K562 (cell line): Measurements from ENCODE around the gene ZC3H10. TPM values are rescaled to one million over a fixed set of nuclear protein-coding genes. Genes with fewer than 3 reads are reported as not detected.

Source experiments
- CAMTA2 ChIP-seq: fragments of 250-450 bp; sonication (Bioruptor Pico); conservative IDR thresholded peaks from 2 replicates; pipeline ENCODE4 v1.5.1; 2022
- DNMT1 ChIP-seq: fragments of 450-650 bp; IDR thresholded peaks from 2 replicates; pipeline ENCODE4 v1.6.1; 2016; ENCODE audit warnings: antibody characterized with exemption, mild to moderate bottlenecking
- FIP1L1 ChIP-seq: fragments of 200-400 bp; formaldehyde crosslinking; IDR thresholded peaks from 2 replicates; pipeline ENCODE4 v1.6.1; 2018; ENCODE audit warnings: mild to moderate bottlenecking, low read depth, low read length; ENCODE audit not compliant: poor library complexity, severe bottlenecking
- FOXJ2 ChIP-seq: fragments of 200-800 bp; sonication (Bioruptor generic); IDR thresholded peaks from 2 replicates; pipeline ENCODE4 v1.6.1; 2016; ENCODE audit warnings: missing genetic modification characterization, missing compliant biosample characterization
- GATA2 ChIP-seq: sonication (generic); formaldehyde crosslinking; IDR thresholded peaks from 2 replicates; pipeline ENCODE4 v1.4.0; 2020; ENCODE audit warnings: mild to moderate bottlenecking, missing genetic modification reagents
- SMARCA4 ChIP-seq: fragments of 450-650 bp; IDR thresholded peaks from 2 replicates; pipeline ENCODE4 v1.6.1; 2016
- polyA plus RNA-seq, 8 experiments: library from polyadenylated mRNA; depleted of rRNA in 4 of 8; stranded (reverse) in 5 of 8; unstranded in 3 of 8; fragments of >200 nt; fragmentation: Nextera tagmentation in 2 of 8; fragmentation: Illumina TruSeq in 1 of 8; extraction: Ambion mirVana in 2 of 8; extraction: Trizol in 1 of 8; gene quantifications; 2 replicates each; pipeline versions ENCODE4 v1.2.1 to v1.2.3, GENCODE V29; 2011 to 2014; ENCODE audit warnings: inconsistent platforms in 1 of 8, missing spikeins in 1 of 8
- total RNA-seq, 7 experiments: library from RNA; depleted of rRNA in 6 of 7; stranded (reverse); fragments of >200 nt in 6 of 7; fragmentation: Illumina TruSeq in 2 of 7; extraction: Trizol in 2 of 7; gene quantifications; 2 replicates each; pipeline versions ENCODE4 v1.2.1 to v1.2.3, GENCODE V29; 2011 to 2021; ENCODE audit warnings: low replicate concordance in 1 of 7
- TF ChIP-seq, protein P1 (sequence below): fragments of 450-650 bp; IDR thresholded peaks from 2 replicates; pipeline ENCODE4 v1.6.1; 2016; ENCODE audit warnings: low read depth
- TF ChIP-seq, protein P2 (sequence below): fragments of 450-650 bp; IDR thresholded peaks from 2 replicates; pipeline ENCODE4 v1.6.1; 2016; ENCODE audit warnings: mild to moderate bottlenecking
- TF ChIP-seq, protein P3 (sequence below), 2 experiments: IDR thresholded peaks; 2 replicates each; pipeline ENCODE4 v1.6.1; 2012; ENCODE audit warnings: improper control_type of control experiment in 2 of 2, low read depth in 2 of 2, low read length in 2 of 2, borderline replicate concordance in 1 of 2
- TF ChIP-seq, protein P4 (sequence below): fragments of 450-650 bp; IDR thresholded peaks from 2 replicates; pipeline ENCODE4 v1.6.1; 2018; ENCODE audit not compliant: partially characterized antibody

The ZC3H10 gene
- total and polyA plus RNA-seq, 9 of the 15 experiments (the other 6 are each of a cell fraction or from before 2014, with no cell fraction given) = 0.31 to 4.1 (median 1.6) TPM

DNA sequence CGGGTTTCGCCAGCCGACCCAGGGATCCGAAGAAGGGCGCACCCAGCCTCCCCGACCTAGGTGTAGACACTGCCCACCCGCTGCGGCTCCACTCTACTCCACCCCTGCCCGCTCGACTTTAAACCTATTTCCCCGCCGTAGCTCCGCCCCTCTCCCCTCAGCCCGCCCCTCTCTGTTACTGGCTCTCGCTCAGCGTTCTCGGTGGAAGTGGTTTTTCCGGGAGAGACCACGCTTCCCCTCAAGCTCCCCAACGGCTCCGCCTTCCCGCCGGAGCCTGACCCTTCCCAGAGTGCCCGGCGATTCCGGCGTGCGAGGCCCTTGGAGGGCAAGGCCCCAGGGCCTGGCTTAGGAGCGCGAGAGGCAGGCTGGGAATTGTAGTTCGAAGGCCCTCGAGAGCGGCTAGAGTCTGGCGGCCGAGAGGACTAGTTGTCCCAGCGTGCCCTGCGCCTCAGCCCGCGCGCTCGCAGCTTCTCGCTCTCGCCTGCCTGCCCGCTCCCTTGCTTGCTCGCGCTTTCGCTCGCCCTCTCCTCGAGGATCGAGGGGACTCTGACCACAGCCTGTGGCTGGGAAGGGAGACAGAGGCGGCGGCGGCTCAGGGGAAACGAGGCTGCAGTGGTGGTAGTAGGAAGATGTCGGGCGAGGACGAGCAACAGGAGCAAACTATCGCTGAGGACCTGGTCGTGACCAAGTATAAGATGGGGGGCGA, 13.8 kb upstream of the ZC3H10 start, which contains the start of gene PA2G4 (continued):
- TF ChIP-seq, protein P1, sequence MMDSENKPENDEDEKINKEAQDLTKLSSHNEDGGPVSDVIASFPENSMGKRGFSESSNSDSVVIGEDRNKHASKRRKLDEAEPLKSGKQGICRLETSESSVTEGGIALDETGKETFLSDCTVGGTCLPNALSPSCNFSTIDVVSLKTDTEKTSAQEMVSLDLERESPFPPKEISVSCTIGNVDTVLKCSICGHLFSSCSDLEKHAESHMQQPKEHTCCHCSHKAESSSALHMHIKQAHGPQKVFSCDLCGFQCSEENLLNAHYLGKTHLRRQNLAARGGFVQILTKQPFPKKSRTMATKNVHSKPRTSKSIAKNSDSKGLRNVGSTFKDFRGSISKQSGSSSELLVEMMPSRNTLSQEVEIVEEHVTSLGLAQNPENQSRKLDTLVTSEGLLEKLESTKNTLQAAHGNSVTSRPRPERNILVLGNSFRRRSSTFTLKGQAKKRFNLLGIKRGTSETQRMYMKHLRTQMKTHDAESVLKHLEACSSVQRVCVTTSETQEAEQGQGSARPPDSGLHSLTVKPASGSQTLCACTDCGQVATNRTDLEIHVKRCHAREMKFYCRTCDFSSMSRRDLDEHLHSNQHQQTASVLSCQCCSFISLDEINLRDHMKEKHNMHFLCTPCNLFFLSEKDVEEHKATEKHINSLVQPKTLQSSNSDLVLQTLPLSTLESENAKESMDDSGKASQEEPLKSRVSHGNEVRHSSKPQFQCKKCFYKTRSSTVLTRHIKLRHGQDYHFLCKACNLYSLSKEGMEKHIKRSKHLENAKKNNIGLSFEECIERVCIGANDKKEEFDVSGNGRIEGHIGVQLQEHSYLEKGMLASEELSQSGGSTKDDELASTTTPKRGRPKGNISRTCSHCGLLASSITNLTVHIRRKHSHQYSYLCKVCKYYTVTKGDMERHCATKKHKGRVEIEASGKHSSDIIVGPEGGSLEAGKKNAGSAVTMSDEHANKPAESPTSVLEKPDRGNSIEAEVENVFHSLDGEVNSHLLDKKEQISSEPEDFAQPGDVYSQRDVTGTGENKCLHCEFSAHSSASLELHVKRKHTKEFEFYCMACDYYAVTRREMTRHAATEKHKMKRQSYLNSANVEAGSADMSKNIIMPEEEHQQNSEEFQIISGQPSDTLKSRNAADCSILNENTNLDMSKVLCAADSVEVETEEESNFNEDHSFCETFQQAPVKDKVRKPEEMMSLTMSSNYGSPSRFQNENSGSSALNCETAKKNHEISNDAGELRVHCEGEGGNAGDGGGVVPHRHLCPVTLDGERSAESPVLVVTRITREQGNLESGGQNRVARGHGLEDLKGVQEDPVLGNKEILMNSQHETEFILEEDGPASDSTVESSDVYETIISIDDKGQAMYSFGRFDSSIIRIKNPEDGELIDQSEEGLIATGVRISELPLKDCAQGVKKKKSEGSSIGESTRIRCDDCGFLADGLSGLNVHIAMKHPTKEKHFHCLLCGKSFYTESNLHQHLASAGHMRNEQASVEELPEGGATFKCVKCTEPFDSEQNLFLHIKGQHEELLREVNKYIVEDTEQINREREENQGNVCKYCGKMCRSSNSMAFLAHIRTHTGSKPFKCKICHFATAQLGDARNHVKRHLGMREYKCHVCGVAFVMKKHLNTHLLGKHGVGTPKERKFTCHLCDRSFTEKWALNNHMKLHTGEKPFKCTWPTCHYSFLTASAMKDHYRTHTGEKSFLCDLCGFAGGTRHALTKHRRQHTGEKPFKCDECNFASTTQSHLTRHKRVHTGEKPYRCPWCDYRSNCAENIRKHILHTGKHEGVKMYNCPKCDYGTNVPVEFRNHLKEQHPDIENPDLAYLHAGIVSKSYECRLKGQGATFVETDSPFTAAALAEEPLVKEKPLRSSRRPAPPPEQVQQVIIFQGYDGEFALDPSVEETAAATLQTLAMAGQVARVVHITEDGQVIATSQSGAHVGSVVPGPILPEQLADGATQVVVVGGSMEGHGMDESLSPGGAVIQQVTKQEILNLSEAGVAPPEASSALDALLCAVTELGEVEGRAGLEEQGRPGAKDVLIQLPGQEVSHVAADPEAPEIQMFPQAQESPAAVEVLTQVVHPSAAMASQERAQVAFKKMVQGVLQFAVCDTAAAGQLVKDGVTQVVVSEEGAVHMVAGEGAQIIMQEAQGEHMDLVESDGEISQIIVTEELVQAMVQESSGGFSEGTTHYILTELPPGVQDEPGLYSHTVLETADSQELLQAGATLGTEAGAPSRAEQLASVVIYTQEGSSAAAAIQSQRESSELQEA = peak; percentile 68
- TF ChIP-seq, protein P2, sequence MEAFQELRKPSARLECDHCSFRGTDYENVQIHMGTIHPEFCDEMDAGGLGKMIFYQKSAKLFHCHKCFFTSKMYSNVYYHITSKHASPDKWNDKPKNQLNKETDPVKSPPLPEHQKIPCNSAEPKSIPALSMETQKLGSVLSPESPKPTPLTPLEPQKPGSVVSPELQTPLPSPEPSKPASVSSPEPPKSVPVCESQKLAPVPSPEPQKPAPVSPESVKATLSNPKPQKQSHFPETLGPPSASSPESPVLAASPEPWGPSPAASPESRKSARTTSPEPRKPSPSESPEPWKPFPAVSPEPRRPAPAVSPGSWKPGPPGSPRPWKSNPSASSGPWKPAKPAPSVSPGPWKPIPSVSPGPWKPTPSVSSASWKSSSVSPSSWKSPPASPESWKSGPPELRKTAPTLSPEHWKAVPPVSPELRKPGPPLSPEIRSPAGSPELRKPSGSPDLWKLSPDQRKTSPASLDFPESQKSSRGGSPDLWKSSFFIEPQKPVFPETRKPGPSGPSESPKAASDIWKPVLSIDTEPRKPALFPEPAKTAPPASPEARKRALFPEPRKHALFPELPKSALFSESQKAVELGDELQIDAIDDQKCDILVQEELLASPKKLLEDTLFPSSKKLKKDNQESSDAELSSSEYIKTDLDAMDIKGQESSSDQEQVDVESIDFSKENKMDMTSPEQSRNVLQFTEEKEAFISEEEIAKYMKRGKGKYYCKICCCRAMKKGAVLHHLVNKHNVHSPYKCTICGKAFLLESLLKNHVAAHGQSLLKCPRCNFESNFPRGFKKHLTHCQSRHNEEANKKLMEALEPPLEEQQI = no peak
- TF ChIP-seq DNMT1 (no peak), FOXJ2 (tag) (no peak), FIP1L1 (peak; percentile 68), GATA2 (no peak), CAMTA2 (CRISPR knock-in tag) (peak; percentile 77; the same call in 1 of the 2 replicates), SMARCA4 (no peak; the same call in 1 of the 2 replicates)
- TF ChIP-seq, protein P3, sequence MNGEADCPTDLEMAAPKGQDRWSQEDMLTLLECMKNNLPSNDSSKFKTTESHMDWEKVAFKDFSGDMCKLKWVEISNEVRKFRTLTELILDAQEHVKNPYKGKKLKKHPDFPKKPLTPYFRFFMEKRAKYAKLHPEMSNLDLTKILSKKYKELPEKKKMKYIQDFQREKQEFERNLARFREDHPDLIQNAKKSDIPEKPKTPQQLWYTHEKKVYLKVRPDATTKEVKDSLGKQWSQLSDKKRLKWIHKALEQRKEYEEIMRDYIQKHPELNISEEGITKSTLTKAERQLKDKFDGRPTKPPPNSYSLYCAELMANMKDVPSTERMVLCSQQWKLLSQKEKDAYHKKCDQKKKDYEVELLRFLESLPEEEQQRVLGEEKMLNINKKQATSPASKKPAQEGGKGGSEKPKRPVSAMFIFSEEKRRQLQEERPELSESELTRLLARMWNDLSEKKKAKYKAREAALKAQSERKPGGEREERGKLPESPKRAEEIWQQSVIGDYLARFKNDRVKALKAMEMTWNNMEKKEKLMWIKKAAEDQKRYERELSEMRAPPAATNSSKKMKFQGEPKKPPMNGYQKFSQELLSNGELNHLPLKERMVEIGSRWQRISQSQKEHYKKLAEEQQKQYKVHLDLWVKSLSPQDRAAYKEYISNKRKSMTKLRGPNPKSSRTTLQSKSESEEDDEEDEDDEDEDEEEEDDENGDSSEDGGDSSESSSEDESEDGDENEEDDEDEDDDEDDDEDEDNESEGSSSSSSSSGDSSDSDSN (IDR thresholded peaks at IDR 0.05; ENCODE audit: borderline replicate concordance in 1 of 2, low read depth in 2 of 2, low read length in 2 of 2) = peak; percentile 77 to 90; a peak in 2 of 4 replicates
- TF ChIP-seq, protein P4, sequence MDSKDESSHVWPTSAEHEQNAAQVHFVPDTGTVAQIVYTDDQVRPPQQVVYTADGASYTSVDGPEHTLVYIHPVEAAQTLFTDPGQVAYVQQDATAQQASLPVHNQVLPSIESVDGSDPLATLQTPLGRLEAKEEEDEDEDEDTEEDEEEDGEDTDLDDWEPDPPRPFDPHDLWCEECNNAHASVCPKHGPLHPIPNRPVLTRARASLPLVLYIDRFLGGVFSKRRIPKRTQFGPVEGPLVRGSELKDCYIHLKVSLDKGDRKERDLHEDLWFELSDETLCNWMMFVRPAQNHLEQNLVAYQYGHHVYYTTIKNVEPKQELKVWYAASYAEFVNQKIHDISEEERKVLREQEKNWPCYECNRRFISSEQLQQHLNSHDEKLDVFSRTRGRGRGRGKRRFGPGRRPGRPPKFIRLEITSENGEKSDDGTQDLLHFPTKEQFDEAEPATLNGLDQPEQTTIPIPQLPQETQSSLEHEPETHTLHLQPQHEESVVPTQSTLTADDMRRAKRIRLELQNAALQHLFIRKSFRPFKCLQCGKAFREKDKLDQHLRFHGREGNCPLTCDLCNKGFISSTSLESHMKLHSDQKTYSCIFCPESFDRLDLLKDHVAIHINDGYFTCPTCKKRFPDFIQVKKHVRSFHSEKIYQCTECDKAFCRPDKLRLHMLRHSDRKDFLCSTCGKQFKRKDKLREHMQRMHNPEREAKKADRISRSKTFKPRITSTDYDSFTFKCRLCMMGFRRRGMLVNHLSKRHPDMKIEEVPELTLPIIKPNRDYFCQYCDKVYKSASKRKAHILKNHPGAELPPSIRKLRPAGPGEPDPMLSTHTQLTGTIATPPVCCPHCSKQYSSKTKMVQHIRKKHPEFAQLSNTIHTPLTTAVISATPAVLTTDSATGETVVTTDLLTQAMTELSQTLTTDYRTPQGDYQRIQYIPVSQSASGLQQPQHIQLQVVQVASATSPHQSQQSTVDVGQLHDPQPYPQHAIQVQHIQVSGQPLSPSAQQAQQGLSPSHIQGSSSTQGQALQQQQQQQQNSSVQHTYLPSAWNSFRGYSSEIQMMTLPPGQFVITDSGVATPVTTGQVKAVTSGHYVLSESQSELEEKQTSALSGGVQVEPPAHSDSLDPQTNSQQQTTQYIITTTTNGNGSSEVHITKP = no peak
